Embryonic facial prominence (tissue), 1 donor: ENCODE measurements around the gene SMO.
"Not testable (repeated sequence)": the region's sequence is repeated elsewhere in the genome, so short reads cannot be mapped to it uniquely, and the experiment has no call there.

ENCODE experiments used
- DNase-seq: peaks from one replicate; pipeline ENCODE4 v3.0.0-alpha.2; 2016; ENCODE audit errors: extremely low spot score

SMO gene

GRCh38 chr7:129169686-129170440 is 18.6 kb upstream of the SMO start:
- no peak for DNase-seq

GRCh38 chr7:129170441-129171021 is 17.9 kb upstream of the SMO start:
- DNase-seq, result no peak

DNA sequence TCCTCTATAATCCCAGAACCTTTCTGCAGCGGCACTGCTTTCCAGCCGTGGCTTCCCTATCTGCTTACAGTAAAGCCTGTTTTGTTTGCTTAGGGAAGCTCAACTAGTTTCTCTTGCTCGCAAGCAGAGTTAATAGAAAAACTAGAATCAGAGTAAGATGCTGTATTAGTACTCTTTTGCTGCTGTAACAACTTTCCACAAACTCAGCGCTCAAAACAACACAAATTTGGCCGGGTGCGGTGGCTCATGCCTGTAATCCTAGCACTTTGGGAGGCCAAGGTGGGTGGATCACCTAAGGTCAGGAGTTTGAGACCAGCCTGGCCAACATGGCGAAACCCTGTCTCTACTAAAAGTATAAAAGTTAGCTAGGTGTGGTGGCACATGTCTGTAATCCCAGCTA is 14.6 kb upstream of the SMO start:
- not testable (repeated sequence) for DNase-seq

DNA sequence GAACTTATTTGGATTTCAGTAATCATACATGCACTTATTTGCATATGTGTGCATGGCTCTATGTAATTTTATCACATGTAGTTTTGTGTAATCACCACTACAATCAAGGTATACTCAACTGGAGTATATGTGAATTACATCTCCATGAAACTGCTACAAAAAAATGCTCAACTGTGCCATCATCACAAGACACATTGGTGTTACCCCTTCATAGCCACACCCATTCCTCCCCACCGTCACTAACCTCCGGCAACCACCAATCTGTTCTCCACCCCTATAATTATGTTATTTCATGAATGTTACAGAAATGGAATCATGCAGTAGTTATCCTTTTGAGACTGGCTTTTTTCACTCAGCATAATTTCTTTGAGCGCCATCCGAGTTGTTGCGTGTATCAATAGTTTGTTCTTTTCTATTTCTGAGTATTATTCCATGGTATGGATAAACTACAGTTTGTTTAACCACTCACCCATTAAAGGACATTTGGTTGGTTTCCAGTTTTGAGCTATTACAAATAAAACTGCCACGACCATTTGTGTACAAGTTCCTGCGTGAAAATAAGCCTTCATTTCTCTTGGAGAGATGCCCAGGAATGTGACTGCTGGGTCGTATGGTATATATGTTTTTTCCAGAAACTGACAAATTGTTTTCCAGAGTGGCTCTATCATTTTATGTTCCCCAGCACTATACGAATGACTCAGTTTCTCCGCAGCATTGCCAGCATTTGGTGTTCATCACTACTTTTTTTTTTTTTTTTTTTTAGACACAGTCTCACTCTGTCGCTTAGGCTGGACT is 11.3 kb upstream of the SMO start:
- DNase-seq, result no peak

DNA sequence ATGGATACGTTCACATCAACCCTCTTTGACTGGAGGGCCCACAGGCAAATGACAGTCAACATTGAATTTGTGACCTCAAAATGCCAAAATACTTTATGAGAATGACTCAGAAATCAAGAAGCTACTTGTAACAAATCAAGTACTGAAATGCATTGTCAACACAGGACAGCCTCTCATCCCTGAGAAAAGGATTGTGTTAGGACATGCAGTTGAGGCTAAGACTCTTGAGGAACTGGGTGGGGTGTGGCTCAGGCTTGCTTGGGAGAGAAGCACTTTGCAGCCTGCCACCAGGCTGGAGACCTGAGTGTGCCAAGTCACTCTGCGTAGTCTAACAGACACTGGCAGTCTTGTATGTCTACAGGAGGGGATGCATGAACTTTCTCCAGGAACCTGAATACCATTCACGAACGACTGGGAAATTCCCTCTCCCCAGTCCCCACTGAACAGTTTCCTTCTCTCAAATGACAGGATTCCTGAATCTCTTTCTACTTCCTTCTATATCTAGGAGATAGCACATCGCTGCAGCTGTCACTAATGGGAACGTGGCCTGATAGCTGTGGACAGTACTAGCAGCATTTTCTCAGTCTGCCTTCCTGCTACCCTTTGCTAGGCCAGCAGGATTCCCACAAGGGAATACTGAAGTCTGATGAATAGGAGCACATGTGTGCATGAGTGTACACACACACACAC is 3.3 kb upstream of the SMO start:
- no peak for DNase-seq

DNA sequence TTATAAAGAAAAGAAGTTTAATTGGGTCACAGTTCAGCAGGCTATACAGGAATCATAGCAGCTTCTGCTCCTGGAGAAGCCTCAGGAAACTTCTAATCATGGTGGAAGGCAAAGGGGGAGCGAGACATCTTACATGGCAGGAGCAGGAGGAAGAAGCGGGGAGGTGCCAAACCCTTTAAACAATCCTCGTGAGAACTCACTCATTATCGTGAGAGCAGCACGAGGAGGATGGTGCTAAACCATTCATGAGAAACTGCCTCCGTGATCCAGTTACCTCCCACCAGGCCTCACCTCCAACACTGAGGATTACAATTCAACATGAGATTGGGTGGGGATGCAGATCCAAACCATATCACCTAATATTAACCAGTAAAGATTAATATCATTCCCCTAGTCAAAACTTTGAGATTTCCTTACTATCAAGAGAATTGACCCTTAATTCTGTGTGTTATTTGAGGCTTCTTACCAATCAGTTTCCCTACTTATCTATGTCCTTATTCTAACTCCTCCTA is 1.6 kb upstream of the SMO start:
- no peak for DNase-seq

DNA sequence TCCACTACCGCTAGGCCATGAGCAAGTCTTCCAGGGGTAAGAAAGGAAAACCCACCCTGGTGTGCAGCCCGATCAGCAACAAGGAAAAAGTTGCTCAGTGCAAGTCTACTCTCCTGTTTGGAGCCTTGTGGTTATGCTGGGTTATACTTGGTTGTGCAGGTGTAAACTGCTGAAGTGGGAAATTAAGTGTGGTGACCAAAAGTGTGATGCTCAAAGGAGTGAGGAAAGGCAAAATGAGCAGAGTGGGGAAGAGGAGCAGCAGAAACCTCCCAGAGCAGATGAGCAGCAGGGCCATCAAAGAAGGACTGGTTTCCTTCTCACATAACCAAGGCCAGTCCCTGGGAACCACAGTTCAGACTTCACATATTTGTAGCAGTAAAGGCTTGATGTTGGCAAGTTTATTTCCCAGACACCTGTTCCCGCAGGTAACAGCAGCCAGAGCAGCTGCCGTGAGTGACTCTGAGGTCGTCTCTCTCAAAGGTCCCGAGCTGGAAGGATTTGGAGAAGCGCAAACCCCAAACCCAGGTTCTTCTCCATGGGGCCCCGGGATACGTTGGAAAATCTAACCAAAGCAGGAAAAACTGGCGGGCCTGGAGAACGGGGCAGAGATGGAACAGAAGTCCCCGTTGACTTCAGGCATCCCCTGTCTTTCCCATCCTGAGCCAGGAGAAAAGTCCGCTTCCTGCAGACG is 607 bp upstream of the SMO start:
- no peak for DNase-seq

DNA sequence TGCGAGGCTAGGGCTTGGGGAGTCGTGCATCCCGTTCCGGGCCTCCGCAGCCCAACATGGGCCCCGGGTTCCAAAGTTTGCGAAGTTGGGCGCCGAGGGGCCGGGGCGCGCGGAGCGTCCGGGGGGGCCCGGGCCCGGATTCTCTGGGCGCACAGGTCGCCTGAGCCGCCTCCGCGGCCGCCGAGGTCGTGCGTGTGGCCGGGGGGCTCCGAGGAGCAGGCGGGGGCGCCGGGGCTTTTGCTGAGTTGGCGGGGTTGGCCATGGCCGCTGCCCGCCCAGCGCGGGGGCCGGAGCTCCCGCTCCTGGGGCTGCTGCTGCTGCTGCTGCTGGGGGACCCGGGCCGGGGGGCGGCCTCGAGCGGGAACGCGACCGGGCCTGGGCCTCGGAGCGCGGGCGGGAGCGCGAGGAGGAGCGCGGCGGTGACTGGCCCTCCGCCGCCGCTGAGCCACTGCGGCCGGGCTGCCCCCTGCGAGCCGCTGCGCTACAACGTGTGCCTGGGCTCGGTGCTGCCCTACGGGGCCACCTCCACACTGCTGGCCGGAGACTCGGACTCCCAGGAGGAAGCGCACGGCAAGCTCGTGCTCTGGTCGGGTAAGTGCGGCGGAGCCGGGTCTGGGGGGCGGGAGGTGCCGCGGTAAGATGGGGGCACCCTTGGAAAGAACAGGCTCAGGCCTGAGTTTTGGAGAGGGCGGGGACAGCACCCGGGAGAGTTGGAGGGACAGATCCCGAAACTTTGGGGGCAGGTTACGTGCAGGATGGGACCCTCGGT is 643 bp downstream of the SMO start:
- no peak for DNase-seq

- no peak for DNase-seq
Observed at GRCh38 chr7:129189661-129190310, 1.4 kb downstream of the SMO start.

- no peak for DNase-seq
Observed at GRCh38 chr7:129191272-129191671, 2.8 kb downstream of the SMO start.

- DNase-seq, result no peak
Observed at GRCh38 chr7:129193892-129194291, 5.5 kb downstream of the SMO start.

GRCh38 chr7:129197771-129198170 is 9.3 kb downstream of the SMO start:
- DNase-seq, result no peak

GRCh38 chr7:129199406-129199805 is 11.0 kb downstream of the SMO start:
- DNase-seq, result no peak

- no peak for DNase-seq
Observed at GRCh38 chr7:129202058-129202777, 13.8 kb downstream of the SMO start.

- DNase-seq, result no peak
Observed at GRCh38 chr7:129203050-129203741, 14.8 kb downstream of the SMO start.

DNA sequence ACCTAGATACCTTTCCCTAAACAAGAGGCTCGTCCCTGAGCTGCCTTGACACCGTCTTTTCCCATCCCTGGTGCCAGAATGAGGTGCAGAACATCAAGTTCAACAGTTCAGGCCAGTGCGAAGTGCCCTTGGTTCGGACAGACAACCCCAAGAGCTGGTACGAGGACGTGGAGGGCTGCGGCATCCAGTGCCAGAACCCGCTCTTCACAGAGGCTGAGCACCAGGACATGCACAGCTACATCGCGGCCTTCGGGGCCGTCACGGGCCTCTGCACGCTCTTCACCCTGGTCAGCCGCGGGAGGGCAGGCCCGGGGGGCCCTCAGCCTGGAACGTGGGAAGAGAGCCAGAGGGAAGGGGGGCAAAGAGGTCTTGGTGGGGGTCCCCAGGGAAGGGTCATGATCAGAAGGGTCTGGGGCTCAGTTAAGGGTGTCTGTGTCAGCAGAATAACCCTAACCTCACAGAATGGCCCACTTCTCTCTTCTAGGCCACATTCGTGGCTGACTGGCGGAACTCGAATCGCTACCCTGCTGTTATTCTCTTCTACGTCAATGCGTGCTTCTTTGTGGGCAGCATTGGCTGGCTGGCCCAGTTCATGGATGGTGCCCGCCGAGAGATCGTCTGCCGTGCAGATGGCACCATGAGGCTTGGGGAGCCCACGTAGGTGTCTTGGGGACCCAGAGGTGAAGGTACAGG is 16.8 kb downstream of the SMO start:
- no peak for DNase-seq

DNA sequence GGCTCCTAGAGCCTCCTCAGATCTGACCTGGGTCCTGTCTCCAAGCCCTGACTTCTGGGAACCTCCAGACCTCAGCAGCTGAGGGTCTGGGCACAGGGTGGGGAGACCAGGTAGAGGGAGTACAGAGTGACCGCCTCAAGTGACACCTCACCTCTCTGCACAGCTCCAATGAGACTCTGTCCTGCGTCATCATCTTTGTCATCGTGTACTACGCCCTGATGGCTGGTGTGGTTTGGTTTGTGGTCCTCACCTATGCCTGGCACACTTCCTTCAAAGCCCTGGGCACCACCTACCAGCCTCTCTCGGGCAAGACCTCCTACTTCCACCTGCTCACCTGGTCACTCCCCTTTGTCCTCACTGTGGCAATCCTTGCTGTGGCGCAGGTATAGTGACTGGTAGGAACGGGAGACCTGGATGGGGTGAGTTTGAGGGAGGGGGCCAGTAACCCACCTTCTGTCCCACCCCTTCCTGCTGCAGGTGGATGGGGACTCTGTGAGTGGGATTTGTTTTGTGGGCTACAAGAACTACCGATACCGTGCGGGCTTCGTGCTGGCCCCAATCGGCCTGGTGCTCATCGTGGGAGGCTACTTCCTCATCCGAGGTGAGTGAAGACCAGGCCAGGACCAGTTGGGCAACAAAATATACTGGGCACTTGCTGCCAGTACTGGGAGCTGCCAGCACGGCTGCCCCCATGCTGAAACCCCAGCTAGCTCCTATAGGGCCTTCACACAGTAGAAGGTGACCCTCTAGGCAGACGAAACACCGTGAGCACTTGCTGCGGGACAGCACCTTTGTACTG is 17.8 kb downstream of the SMO start:
- DNase-seq, result no peak
